ENCODE data around the gene IGF2BP2.

DNA sequence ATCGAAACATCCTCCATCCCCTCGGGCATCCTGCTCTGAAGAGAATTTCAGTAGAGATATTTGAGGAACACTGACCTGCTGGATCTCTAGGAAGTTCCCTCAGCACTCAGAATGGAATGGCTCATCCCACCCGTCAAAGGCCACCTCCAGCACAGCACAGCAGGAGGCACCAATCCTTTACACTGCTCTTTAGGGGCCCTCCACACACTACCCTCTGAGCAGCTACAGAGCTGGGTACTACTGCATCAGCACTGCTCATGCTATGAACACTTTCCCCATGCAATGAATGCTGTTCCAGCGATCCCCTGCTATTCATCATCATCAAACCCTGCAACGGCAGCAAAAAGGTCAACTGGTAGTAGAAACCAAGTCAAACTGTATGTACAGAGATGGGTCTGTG, 40.5 kb downstream of the IGF2BP2 start:
- TF ChIP-seq, protein P1, sequence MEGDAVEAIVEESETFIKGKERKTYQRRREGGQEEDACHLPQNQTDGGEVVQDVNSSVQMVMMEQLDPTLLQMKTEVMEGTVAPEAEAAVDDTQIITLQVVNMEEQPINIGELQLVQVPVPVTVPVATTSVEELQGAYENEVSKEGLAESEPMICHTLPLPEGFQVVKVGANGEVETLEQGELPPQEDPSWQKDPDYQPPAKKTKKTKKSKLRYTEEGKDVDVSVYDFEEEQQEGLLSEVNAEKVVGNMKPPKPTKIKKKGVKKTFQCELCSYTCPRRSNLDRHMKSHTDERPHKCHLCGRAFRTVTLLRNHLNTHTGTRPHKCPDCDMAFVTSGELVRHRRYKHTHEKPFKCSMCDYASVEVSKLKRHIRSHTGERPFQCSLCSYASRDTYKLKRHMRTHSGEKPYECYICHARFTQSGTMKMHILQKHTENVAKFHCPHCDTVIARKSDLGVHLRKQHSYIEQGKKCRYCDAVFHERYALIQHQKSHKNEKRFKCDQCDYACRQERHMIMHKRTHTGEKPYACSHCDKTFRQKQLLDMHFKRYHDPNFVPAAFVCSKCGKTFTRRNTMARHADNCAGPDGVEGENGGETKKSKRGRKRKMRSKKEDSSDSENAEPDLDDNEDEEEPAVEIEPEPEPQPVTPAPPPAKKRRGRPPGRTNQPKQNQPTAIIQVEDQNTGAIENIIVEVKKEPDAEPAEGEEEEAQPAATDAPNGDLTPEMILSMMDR (IDR thresholded peaks at IDR 0.05) = no peak
- TF ChIP-seq POLR2A (IDR thresholded peaks at IDR 0.05; ENCODE audit: low read length) = no peak

Data from A549 (cell line).